GM19023 (cell line): ENCODE data around the gene HTRA2.
"Not testable (repeated sequence)": the region's sequence is repeated elsewhere in the genome, so short reads cannot be mapped to it uniquely, and the experiment has no call there.

Experiments
- ATAC-seq: cut with Tn5 transposase; IDR thresholded peaks from one replicate; pipeline ENCODE4 v1.9.1; 2021; ENCODE audit warnings: mild to moderate bottlenecking, moderate library complexity; ENCODE audit not compliant: unreplicated experiment

The HTRA2 gene

DNA sequence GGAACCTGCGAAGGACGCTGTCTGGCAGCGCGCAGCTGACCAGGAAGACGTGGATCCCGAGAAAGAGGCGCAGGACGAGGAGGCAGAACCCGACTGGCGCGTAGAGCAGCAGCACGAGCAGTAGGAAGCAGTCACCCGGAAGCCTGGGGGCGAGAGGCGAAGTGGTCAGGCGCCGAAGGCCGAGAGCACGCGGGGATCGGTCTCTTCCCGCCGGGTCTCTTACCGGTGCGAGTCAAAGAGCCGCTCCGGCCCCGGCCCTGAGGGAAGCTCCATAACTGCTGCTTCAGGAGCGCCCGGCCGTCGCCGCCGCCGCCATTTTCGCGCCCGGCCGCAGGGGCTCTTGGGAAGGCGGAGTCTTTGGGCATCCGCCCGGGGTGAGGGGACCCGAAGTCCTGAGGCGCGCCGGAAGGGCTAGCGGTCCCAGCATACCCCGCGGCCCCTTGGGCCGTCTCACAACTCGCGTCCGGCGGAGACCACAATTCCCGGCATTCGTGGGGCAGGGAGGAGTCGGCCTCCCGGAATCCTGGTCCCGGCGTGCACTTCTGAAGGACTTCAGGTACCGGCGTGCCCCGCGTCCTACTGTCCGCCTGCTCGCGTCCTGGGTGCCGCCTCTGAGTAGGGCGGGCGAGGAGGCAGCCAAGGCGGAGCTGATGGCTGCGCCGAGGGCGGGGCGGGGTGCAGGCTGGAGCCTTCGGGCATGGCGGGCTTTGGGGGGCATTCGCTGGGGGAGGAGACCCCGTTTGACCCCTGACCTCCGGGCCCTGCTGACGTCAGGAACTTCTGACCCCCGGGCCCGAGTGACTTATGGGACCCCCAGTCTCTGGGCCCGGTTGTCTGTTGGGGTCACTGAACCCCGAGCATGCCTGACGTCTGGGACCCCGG is at the start of gene HTRA2, which contains the start of gene AUP1:
HTRA2 (plus strand) TSS at position 577 of the 882 bp plus-strand sequence; CDS start at position 651, 74 bp downstream.
AUP1 (minus strand) TSS at position 350 of the 882 bp plus-strand sequence; CDS start at position 273, 77 bp downstream.
- ATAC-seq, result peak; percentile 80

DNA sequence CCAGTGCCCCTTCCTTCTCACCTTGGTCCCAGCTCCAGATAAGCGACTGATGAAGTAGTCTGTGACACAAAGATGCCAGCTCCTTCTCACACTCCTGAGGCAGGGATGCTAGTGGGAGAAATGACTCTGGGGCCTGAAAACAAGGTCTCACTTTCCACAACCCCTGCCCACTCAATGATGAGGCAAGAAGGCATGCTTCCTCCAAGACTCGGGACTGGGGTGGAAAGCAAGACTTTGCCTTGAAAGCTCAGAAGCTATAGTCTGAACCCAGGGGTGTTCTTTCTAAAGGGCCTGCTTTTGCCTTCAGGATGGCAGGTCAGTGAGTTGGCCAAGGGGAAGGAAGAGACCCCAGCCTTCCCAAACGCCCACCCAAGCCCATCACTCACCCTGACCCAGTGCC is 48.3 kb upstream of the HTRA2 start:
- no peak for ATAC-seq

DNA sequence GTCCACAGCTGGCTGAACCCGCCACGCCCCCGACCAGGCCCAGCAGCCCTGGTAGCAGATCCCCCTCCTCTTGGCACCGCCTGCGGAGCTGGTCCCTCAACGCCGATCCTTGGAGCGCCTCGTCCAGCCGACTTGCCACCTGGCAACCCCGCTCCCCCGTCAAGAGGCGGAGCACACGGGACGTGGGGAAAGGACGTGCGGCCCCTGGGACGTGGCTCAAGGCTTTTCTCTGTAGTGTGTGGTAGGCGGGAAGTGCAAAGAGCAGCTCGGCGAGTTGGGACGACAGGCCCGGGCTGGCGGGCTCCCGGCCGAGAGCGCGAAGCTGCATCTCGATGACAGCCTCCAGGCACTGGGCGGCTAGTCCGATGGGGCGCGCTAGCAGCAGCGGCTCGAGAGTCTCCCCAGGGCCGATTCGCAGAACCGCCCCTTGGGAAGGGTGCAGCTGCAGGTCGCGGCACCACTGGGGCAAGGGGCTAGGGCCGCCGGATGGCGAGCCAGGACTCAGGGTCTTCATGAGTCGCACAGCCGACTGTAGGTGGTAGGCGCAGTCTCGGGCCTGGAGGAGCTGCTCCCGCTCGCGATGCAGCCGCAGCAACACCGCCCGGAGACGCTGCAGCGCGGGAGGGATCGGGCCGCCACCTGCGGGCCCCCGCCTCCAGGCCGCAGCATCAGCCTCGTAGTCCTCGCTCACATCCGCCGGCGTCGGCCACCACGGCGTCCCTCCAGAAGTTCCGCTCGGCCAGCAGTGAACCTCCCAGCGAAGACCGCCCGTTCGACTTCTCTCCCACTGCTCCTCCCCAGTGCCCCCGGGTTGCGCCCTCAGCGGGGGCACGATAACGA is 47.6 kb upstream of the HTRA2 start:
- peak; percentile 41 for ATAC-seq

DNA sequence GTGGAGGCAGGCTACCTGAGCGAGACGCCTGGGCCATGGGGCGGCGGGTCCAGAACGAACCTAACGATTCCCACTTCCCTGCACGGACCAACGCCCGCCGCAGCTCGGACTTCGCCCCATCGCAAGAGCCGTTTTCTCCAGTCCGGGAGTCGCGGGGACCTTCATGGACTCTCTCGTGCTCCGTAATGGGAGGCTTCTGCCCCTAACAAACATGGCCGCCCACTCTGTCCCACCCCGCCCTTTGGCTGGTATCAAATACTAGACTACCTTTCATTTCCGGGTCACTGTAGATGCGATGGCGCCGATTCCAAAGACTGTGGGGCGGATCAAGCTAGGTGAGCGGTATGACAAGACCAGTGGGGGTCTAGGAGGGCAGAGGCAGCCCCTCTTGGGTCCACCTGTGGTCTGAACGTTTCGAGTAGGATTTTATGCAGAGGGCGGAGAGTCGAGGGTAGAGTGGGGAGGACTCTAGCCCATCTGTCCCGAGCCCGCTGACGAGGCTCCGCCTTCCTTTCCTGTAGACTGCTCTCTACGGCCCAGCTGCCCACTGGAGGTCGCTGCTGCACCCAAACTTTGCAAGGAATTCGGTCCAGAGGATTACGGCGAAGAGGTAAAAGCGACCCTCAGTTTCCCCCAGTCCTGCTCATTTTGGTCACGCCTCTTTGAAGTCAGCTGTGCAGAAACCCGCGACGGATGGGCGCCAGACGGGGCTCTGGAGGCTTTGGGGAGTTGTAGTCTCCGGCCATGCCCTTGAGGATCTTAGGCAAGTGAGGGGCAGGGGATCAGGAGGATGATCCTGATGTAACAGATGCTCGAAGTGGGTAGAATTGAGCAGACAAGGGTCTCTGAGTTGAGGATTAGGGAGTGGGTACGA is 46.7 kb upstream of the HTRA2 start, which contains the start of the genes CCDC142 and TTC31:
CCDC142 (minus strand) TSS at position 198 of the 874 bp plus-strand sequence; CDS start at position 37, 161 bp downstream.
TTC31 (plus strand) TSS at position 281 of the 874 bp plus-strand sequence; CDS start at position 296, 15 bp downstream.
- ATAC-seq, result peak; percentile 92

DNA sequence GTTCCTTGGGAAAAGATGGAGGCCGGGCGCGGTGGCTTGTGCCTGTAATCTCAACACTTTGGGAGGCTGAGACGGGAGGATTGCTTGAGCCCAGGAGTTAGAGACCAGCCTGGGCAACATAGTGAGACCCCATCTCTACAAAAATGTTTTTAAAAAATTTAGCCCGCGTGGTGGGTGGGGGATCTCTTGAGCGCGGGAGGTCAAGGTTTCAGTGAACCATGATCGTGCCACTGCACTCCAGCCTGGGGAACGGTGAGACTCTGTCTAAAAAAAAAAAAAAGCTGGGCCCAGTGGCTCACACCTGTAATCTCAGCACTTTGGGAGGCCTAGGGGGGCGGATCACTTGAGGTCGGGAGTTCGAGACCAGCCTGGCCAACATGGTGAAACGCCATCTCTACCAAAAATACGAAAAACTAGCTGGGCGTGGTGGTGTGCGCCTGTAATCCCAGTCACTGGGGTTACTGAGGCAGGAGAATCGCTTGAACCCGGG is 46.0 kb upstream of the HTRA2 start:
- not testable (repeated sequence) for ATAC-seq

DNA sequence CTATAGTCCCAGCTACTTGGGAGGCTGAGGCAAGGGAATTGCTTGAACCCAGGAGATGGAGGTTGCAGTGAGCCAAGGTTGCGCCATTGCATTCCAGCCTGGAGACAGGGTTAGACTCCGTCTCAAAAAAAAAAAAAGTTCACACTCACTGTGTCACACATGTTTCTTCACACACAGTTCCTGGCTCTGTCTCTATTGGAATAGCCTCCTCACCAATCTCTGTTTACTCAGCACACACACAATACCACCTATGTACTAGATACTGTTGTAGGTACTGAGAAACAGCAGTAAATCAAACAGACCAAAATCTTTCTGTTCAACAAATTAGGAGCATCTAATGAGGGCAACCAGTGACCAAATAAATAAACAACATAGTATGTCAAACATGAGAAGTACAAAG is 43.6 kb upstream of the HTRA2 start:
- ATAC-seq, result no peak

DNA sequence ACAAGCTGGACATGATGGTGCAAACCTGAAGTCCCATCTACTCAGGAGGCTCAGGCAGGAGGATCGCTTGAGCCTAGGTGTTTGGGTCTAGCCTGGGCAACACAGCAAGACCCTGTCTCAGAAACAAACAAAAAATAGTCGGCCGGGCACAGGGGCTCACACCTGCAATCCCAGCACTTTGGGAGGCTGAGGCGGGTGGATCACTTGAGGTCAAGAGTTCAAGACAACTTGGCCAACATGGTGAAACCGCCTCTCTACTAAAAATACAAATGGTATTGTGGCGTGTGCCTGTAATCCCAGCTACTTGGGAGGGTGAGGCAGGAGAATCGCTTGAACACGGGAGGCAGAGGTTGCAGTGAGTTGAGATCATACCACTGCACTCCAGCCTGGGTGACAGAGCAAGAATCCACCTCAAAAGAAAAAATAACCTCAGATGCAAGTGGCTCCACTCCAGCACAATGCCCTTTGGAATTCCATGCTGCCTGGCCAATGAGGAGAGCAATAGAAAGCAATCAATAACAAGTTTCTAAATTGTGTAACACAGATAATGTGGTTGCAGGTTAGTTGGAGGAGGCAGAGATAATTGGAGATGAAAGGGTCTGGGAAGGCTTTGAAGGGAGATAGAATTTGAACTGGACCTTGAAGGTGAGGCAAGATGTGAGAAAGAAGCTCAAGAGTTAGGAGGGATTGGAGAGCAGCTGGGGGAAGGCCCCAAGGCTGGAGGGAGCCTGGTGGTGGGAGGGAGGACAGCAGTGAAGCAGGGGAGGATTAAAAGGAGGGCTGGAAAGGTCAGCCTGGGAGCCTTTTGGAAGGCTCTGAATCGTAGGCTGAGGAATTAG is 40.9 kb upstream of the HTRA2 start:
- ATAC-seq, result no peak

DNA sequence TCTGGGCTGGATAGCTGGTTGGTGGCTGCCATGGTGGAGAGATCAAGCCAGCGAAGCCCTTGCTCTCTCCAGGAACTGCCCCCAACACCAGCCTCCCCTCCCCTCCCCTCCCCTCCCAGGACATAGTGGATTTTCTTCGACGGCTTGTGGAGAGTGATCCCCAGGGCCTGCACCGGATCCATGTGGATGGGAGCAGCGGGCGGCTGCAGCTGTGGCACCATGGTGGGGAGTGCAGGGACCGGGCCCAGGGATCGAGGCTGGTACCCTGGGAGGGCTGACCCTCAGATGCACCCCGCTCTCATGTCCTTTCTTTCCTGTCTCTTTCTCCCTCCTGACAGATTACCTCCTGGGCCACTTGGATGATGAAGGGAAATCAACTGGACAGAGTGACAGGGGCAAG is 39.8 kb upstream of the HTRA2 start:
- ATAC-seq, result no peak

DNA sequence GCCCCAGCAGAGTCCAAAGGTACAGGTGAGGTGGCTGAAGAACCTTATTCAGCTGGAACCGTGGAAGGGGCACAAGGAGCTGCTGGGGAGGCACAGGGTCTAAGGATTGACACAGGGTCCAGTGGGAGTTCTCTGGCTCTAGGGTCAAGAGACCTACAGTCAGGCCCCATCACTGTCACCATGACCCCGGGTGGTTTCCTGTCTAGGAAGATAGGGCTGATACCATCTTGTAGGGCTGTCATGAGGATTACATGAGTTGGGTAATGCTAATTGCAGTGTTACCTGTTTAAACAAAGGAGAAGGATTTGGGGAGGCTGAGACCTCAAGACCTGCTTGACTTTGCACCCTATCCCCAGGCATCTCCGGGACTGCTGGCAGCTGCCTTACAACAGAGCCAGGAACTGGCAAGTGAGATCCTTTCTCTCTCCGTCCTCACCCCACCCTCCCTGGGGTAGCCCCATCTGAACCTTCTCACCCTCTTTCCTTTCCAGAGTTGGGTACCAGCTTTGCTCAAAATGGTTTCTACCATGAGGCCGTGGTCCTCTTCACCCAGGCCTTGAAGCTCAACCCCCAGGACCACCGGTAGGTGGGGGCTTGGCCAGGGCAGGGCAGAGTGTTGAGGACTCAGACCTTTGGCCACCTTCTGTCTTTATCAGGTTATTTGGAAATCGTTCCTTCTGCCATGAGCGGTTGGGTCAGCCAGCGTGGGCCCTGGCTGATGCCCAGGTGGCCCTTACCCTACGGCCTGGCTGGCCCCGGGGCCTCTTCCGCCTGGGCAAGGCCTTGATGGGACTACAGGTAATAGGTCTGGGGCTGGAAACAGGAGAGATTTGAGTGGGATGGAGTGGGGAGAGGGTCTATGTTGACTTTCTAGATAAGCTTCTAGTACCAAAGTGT is 37.8 kb upstream of the HTRA2 start:
- ATAC-seq, result no peak

DNA sequence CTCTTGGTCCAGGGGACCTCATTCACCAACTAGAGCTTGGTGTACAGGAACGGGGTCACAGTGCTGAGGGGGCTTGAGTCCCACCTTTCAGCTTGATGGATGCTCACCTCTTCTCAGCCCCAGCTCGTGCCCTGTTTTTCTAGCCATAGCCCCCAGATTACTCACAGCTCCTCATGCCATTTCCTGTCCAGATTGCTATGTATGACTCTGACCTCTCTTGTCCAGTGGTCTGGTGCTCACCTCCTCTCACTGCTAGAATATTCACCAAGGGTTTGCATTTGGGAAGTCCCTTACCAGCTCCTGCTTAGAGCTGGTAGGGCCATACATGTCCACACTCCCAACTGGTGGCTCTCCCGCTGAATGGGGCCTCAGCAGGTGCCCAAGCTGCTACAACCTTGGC is 36.2 kb upstream of the HTRA2 start:
- ATAC-seq, result no peak

DNA sequence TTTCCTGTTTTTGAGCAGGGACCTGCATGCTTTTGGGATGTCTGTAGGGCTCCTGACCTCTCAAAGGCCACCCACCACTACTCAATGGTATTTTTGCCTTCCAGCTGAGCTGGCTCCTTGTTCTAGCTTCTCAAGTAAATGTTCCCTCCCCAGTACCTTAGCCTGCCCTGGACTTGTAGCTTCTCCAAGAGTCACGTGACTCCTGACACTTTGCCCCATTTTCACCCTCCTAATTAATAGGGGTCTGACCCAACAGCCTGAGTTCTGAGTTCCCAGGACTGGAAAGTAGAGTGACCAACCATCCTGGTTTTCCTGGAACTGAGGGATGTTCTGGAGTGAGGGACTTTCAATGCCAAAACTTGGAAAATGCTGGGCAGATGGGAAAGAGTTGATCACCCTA is 34.3 kb upstream of the HTRA2 start:
- no peak for ATAC-seq

DNA sequence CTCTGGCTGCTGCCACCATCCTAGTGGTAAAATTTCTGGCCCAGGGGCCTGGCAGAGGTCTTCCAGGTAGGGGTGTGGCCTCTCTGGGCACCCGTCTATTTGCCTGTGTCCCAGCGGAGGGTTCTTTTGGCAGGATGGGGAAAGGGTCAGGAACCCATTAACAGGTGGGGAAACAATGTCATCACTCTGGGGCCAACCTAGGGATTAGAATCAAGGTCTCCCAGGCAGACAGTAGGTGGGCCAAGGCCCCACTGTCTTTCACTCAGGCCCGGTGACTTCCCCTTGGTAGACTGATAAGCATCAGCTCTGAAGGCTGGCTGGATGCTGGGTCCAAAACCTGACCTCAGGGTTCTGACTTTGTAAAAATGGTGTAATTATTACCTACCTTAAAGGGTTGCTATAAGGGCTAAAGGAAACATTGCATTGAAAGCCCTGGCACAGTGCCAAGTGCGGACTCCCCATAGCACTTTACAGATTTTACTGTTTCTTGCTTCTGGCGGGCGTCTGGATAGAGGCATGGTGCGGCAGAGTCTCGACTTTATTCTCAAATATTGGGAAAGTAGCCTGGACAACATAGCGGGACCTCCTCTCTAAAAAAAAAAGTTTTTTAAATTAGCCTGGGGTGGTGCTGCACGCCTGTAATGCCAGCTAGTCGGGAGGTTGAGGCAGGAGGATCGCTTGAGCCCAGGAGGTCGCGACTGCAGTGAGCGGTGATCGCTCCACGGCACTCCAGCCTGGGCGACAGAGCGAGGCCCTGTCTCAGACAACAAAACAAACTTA is 32.5 kb upstream of the HTRA2 start:
- ATAC-seq, result no peak

DNA sequence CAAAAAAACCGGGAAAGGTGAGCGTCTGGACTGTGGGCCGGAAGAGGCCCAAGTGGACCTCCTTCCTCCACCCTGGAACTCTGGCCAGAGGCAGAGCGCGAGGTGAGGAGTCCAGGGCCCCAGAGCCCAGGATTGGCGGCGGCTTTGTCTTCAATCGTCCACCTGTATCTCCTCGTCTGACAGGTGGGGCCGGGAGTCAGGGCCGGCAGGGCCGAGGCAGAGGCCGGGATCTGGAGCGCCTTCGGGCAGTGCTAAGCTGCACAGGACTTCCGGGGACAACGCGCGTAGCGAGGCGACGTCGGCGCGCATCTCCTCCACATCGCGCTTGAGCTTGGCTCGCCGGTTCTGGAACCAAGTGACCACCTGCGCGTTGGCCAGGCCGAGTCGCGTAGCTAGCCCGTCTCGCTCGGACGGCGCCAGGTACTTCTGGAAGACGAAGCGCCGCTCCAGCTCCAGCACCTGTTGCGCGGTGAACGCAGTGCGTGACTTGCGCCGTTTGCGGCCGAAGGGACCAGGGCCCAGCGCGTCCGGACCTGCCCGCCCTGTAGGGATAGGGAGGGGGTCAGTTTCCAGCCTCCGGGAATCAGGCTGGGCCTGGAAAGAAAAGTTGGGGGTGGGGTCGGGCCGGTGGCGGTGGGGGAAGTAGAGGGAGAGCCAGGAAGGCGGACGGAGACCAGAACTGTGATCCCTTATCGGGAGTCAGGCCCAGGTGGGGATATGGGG is 31.8 kb upstream of the HTRA2 start:
- ATAC-seq, result no peak

DNA sequence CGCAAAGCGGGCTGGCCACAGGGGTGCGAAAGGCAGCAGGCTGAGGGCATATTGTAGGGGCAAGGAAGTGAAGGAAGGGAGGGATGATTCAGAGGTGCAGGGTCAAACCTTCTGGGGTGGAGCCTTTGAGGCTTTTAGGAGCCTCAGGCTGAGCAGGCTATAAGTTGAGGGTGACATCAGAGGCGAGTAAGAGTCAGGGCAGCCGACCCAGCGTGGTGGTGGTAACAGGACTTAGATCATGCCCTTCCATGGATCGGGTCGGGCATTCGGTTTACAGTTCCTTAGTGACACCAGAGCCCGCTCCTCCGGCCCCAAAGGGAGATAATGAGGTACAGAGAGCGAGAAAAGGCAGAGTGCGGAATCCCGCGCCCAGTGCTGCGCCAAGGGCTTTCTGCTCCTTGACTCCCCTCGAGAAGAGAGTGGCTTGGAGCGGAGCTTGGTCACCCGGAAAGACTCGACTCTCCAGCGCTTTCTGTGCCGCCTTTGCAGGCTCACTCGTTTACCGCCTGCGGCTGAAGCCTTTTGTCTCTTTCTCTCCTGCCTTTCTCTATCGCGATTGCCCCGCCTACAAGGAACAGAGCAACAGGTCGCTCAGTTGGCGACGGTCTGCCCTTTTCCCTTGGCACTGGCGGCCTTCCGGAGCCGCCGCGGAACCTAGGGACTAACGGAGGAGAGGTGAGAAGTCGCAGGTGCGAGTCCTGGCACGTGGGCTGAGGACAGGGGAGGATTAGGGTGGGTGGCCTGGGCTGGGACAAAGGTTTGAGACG is 31.1 kb upstream of the HTRA2 start:
- no peak for ATAC-seq

DNA sequence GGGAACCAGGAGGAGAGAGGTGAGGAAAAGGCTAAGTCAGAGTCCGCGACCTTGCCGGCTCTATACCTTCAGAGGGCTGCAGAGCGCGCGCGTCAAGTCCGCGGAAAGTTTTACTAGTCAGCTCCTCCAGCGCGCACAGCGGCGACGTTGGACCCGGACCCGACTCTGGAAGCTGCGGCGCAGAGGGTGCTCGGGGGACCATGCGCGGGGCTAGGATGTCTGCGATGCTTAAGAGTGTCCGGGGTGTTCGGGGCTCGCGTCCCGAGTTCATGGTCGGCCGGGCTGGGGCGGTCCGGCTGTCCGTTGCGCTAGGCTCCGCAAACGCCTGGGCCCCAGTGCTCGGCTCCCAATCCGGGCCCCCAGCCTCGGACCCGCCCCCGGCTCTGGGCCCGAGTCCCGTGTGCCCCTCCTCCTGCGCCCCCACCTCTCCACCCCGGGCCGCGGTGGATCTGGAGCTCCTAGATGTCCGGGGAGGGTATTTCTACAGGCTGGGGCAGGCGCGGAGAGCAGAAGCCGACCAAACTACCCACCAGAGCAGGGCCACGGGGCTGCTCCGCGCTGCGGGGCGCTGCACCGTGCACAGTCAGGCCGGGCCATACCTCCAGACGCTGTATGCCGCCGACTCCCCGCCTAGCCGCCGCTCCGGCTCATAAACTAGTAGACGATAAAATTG is 30.3 kb upstream of the HTRA2 start, which contains the start of gene LBX2:
LBX2 (minus strand) TSS at position 337 of the 673 bp plus-strand sequence; CDS start at position 271, 66 bp downstream.
- ATAC-seq, result no peak
